Fibroblast of lung (primary cell): Measurements from ENCODE around the gene MAP2K5. TPM values are rescaled to one million over a fixed set of nuclear protein-coding genes. Genes with fewer than 3 reads are reported as not detected.
A peak's percentile ranks its signal among the peaks of the same experiment; 100 is the strongest.

ENCODE experiments used
- DNase-seq, 2 donors: peaks; one replicate each; pipeline versions ENCODE4 v3.0.0 to v3.0.0-alpha.2; 2010; ENCODE audit warnings: low read depth in 2 of 2
- H2AFZ ChIP-seq: 2 replicates; pipeline ENCODE4 v1.5.1; 2012; ENCODE audit warnings: low read length, control low read depth, inconsistent platforms
- H3K27ac ChIP-seq: 2 replicates; pipeline ENCODE4 v1.5.1; 2011; ENCODE audit warnings: low read length, control low read depth; ENCODE audit not compliant: insufficient read depth
- H3K27me3 ChIP-seq: 2 replicates; pipeline ENCODE4 v1.5.1; 2011; ENCODE audit warnings: mild to moderate bottlenecking, low read length; ENCODE audit not compliant: control insufficient read depth, insufficient read depth
- H3K36me3 ChIP-seq: 2 replicates; pipeline ENCODE4 v1.5.1; 2011; ENCODE audit warnings: low read length; ENCODE audit not compliant: control insufficient read depth, insufficient read depth
- H3K4me1 ChIP-seq: 2 replicates; pipeline ENCODE4 v1.5.1; 2011; ENCODE audit warnings: low read length; ENCODE audit not compliant: control insufficient read depth, insufficient read depth; ENCODE audit errors: extremely low read depth
- H3K4me2 ChIP-seq: 2 replicates; pipeline ENCODE4 v1.5.1; 2011; ENCODE audit warnings: low read length, control low read depth; ENCODE audit not compliant: insufficient read depth; ENCODE audit errors: extremely low read depth
- H3K4me3 ChIP-seq, 4 experiments: fragments of 200-600 bp in 1 of 4; sonication (generic) in 1 of 4; replicated peaks in 1 of 4; 2 replicates each; pipeline ENCODE4 v1.5.1; 2011 to 2016; ENCODE audit warnings: low read length in 4 of 4, low read depth in 3 of 4, mild to moderate bottlenecking in 3 of 4, control low read depth in 2 of 4, inconsistent platforms in 1 of 4, mixed read lengths in 1 of 4; ENCODE audit not compliant: insufficient read depth in 1 of 4; ENCODE audit errors: control extremely low read depth in 1 of 4
- H3K79me2 ChIP-seq: 2 replicates; pipeline ENCODE4 v1.5.1; 2012; ENCODE audit warnings: mild to moderate bottlenecking, low read length, inconsistent platforms; ENCODE audit not compliant: control insufficient read depth, insufficient read depth
- H3K9ac ChIP-seq: 2 replicates; pipeline ENCODE4 v1.5.1; 2011; ENCODE audit warnings: mild to moderate bottlenecking, low read length, control low read depth; ENCODE audit not compliant: insufficient read depth
- H3K9me3 ChIP-seq: 2 replicates; pipeline ENCODE4 v1.5.1; 2012; ENCODE audit warnings: low read depth, low read length; ENCODE audit not compliant: control insufficient read depth, insufficient read depth
- H4K20me1 ChIP-seq: 2 replicates; pipeline ENCODE4 v1.5.1; 2011; ENCODE audit warnings: low read length; ENCODE audit not compliant: control insufficient read depth, insufficient read depth; ENCODE audit errors: extremely low read depth
- CTCF ChIP-seq, 2 donors: IDR thresholded peaks in 1 of 2; conservative IDR thresholded peaks in 1 of 2; 1 replicate in 1 of 2; 2 replicates in 1 of 2; pipeline ENCODE4 v1.5.1; 2011 to 2012; ENCODE audit warnings: low read length in 2 of 2, control low read depth in 1 of 2, inconsistent platforms in 1 of 2, low read depth in 1 of 2, mild to moderate bottlenecking in 1 of 2
- EZH2 ChIP-seq: IDR thresholded peaks from 2 replicates; pipeline ENCODE4 v1.5.1; 2012; ENCODE audit warnings: low read length, control low read depth, mild to moderate bottlenecking; ENCODE audit errors: missing control alignments
- polyA plus RNA-seq, 2 donors: library from polyadenylated mRNA; depleted of rRNA in 1 of 2; stranded (reverse) in 1 of 2; unstranded in 1 of 2; fragments of >200 nt; gene quantifications; 2 replicates each; pipeline ENCODE4 v1.2.1, GENCODE V29; 2011 to 2012; ENCODE audit warnings: missing spikeins in 1 of 2
- total RNA-seq: library from RNA; depleted of rRNA; stranded (reverse); fragments of >200 nt; gene quantifications from 2 replicates; pipeline ENCODE4 v1.2.1, GENCODE V29; 2014

MAP2K5 gene
- total and polyA plus RNA-seq, 2 donors (not counting 1 experiment from before 2014, with no cell fraction given), result 5.7 to 10.2 TPM

- Histone ChIP-seq H3K4me1 (peaks cover 3% of the 10 kb centered on the region), H3K4me2 (no peak overlapping the region), H3K36me3 (no peaks in the 10 kb centered on the region), H3K27ac (no peak overlapping the region), H3K79me2 (no peaks in the 10 kb centered on the region), H4K20me1 (no peaks in the 10 kb centered on the region), H2AFZ (no peak overlapping the region), H3K9ac (no peak overlapping the region), H3K27me3 (no peaks in the 10 kb centered on the region), H3K4me3 (no peak overlapping the region), H3K9me3 (no peaks in the 10 kb centered on the region)
- TF ChIP-seq CTCF (conservative IDR thresholded peaks at IDR 0.05 in 1 of 2, IDR thresholded peaks at IDR 0.05 in 1 of 2; ENCODE audit: low read depth in 1 of 2, low read length in 2 of 2) (no peak), EZH2 (no peak)
- no peak for DNase-seq
Observed at GRCh38 chr15:67534360-67534759, 8.1 kb upstream of the MAP2K5 start.

GRCh38 chr15:67537771-67538170, 4.7 kb upstream of the MAP2K5 start:
- no peaks in the 10 kb centered on the region for H3K79me2 ChIP-seq
- no peak overlapping the region for H3K4me3 ChIP-seq
- no peaks in the 10 kb centered on the region for H4K20me1 ChIP-seq
- H2AFZ ChIP-seq, result no peak overlapping the region
- H3K4me2 ChIP-seq, result no peak overlapping the region
- DNase-seq, result no peak
- H3K4me1 ChIP-seq, result no peaks in the 10 kb centered on the region
- no peak for TF ChIP-seq EZH2
- TF ChIP-seq CTCF (conservative IDR thresholded peaks at IDR 0.05 in 1 of 2, IDR thresholded peaks at IDR 0.05 in 1 of 2; ENCODE audit: low read depth in 1 of 2, low read length in 2 of 2), result no peak
- no peaks in the 10 kb centered on the region for H3K36me3 ChIP-seq
- no peak overlapping the region for H3K27ac ChIP-seq
- no peaks in the 10 kb centered on the region for H3K9me3 ChIP-seq
- no peaks in the 10 kb centered on the region for H3K27me3 ChIP-seq
- H3K9ac ChIP-seq, result no peak overlapping the region

GRCh38 chr15:67543348-67543718, 830 bp downstream of the MAP2K5 start:
- H4K20me1 ChIP-seq, result no peaks in the 10 kb centered on the region
- peak overlapping the region; percentile 99 for H3K4me2 ChIP-seq
- H3K9ac ChIP-seq, result no peak overlapping the region
- peak overlapping the region; percentile 67 to 88 (median 74) for H3K4me3 ChIP-seq
- H3K4me1 ChIP-seq, result peaks cover 5% of the 10 kb centered on the region
- peak in 1 of 2 donors; percentile 3 for DNase-seq
- H2AFZ ChIP-seq, result peak overlapping the region; percentile 90
- H3K27me3 ChIP-seq, result no peaks in the 10 kb centered on the region
- H3K36me3 ChIP-seq, result no peaks in the 10 kb centered on the region
- no peak overlapping the region for H3K27ac ChIP-seq
- TF ChIP-seq CTCF (conservative IDR thresholded peaks at IDR 0.05 in 1 of 2, IDR thresholded peaks at IDR 0.05 in 1 of 2; ENCODE audit: low read depth in 1 of 2, low read length in 2 of 2), result no peak
- no peak for TF ChIP-seq EZH2
- no peaks in the 10 kb centered on the region for H3K79me2 ChIP-seq
- no peaks in the 10 kb centered on the region for H3K9me3 ChIP-seq
